Ovary (tissue), 9 donors: ENCODE results near the gene RTN4IP1. TPM values are rescaled to one million over a fixed set of nuclear protein-coding genes. Genes with fewer than 3 reads are reported as not detected.

Experiments used
- DNase-seq, 5 donors: peaks; one replicate each; pipeline ENCODE4 v3.0.0-alpha.2; 2019 to 2020
- H3K27ac ChIP-seq, 2 donors: fragments of 200-600 bp; one replicate each; pipeline versions ENCODE4 v1.5.1 to v1.8.0; 2019 to 2022
- H3K27me3 ChIP-seq: fragments of 200-600 bp; one replicate; pipeline ENCODE4 v1.8.0; 2022
- H3K36me3 ChIP-seq: fragments of 200-600 bp; sonication (generic); one replicate; pipeline ENCODE4 v1.5.1; 2019
- H3K4me1 ChIP-seq: one replicate; pipeline ENCODE4 v1.8.1; 2013; ENCODE audit warnings: mild to moderate bottlenecking, moderate library complexity; ENCODE audit not compliant: insufficient read depth
- H3K4me3 ChIP-seq: fragments of 200-600 bp; sonication (generic); one replicate; pipeline ENCODE4 v1.5.1; 2017
- H3K9me3 ChIP-seq, 2 donors: fragments of 200-600 bp in 1 of 2; sonication (generic) in 1 of 2; one replicate each; pipeline versions ENCODE4 v1.5.1 to v1.8.1; 2013 to 2019; ENCODE audit warnings: mild to moderate bottlenecking in 1 of 2, moderate library complexity in 1 of 2
- EP300 ChIP-seq: sonication (generic); formaldehyde crosslinking; IDR thresholded peaks from one replicate; pipeline ENCODE4 v1.6.1; 2017; ENCODE audit warnings: antibody characterized with exemption
- POLR2A ChIP-seq: fragments of 450-650 bp; IDR thresholded peaks from one replicate; pipeline ENCODE4 v1.6.1; 2017; ENCODE audit warnings: antibody characterized with exemption, mild to moderate bottlenecking, moderate library complexity
- WGBS, 3 donors: extraction: QIAGEN DNeasy Blood & Tissue Kit in 1 of 3; methylation state at CpG; one replicate each; pipeline versions ENCODE4 v1.1.5 to v1.1.7; 2013 to 2017; 5-methylcytosine and 5-hydroxymethylcytosine counted together
- intact Hi-C, 4 donors: fragments of 100-400 bp; cut with DNase I; formaldehyde crosslinking; loops; one replicate each; pipeline versions ENCODE4 v1.11.0 to v1.15.1; 2022 to 2023
- polyA plus RNA-seq, 2 donors: library from polyadenylated mRNA; stranded (reverse); fragments of 200-250 nt in 1 of 2; fragments of 350-450 nt in 1 of 2; fragmentation: Illumina TruSeq in 1 of 2; extraction: RNeasy Lipid Tissue Mini Kit (QIAGEN cat#74804) in 1 of 2; gene quantifications; one replicate each; pipeline ENCODE4 v1.2.3, GENCODE V29; 2013 to 2014
- total RNA-seq, 7 donors: library from RNA; depleted of rRNA in 2 of 7; stranded (reverse); fragments of >200 nt in 2 of 7; fragmentation: NEBNext Ultra II Directional in 3 of 7; extraction: Animal tissue kit (Norgen Biotek cat#: 25700) in 3 of 7; gene quantifications; one replicate each; pipeline versions ENCODE4 v1.1.0 to v1.2.4, GENCODE V29; 2016 to 2023
- TF ChIP-seq, protein P1 (sequence below), 3 donors: fragments of 450-650 bp in 2 of 3; fragments of 200-600 bp in 1 of 3; IDR thresholded peaks; one replicate each; pipeline versions ENCODE4 v1.5.1 to v1.8.0; 2016 to 2022; ENCODE audit warnings: antibody characterized with exemption in 3 of 3, mild to moderate bottlenecking in 1 of 3
- donor health status: DM: no; HTN: no; CAD: no; lungs with moderate emphysema.
- donor health status: DM: no; HTN: no; CAD: no.
- donor health status: Bipolar disorder and iron deficiency.
- donor health status: DM: yes; HTN: yes; CAD: no.
- donor health status: DM: no; HTN: no; CAD: no.
- donor health status: DM: yes; HTN: yes; CAD: no.

The RTN4IP1 gene
- total and polyA plus RNA-seq, 9 donors, result 2.0 to 5.2 (median 3.0) TPM

- no peaks in the 10 kb centered on the region for H3K9me3 ChIP-seq
- 96 to 99% (median 96%) methylated on average over 4 of the region's 4 CpGs for WGBS, 3 donors
- TF ChIP-seq, protein P1, sequence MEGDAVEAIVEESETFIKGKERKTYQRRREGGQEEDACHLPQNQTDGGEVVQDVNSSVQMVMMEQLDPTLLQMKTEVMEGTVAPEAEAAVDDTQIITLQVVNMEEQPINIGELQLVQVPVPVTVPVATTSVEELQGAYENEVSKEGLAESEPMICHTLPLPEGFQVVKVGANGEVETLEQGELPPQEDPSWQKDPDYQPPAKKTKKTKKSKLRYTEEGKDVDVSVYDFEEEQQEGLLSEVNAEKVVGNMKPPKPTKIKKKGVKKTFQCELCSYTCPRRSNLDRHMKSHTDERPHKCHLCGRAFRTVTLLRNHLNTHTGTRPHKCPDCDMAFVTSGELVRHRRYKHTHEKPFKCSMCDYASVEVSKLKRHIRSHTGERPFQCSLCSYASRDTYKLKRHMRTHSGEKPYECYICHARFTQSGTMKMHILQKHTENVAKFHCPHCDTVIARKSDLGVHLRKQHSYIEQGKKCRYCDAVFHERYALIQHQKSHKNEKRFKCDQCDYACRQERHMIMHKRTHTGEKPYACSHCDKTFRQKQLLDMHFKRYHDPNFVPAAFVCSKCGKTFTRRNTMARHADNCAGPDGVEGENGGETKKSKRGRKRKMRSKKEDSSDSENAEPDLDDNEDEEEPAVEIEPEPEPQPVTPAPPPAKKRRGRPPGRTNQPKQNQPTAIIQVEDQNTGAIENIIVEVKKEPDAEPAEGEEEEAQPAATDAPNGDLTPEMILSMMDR (IDR thresholded peaks at IDR 0.05), result no peak
- TF ChIP-seq EP300, result no peak
- no peak for TF ChIP-seq POLR2A
- no peak overlapping the region for H3K27ac ChIP-seq
- DNase-seq, result no peak
- H3K27me3 ChIP-seq, result no peaks in the 10 kb centered on the region
- no peak overlapping the region for H3K4me3 ChIP-seq
- no peaks in the 10 kb centered on the region for H3K4me1 ChIP-seq
- intact Hi-C loops, result no loop called here
- no peaks in the 10 kb centered on the region for H3K36me3 ChIP-seq
These were observed 70.9 kb downstream of the RTN4IP1 start for GRCh38 chr6:106558364-106558763.

DNA sequence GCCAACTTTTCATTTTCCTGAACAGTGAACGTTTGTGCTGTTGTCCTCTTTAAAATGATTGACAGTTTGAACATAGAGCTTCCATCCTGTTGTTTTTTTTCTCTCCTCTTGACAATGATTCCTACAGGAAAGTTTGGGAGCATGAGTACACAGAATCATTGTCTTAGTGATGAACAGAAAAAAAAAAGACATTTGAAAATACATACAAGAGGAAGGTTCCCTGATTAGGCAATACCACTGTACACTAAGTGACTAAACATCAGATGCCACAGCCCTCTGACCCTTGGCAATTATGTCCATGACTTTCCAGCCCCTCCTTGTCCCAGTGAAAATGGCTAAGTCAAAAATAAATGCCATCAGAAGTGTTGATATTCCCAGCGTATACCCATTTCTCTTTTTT, 71.5 kb downstream of the RTN4IP1 start:
- 40 to 63% (median 41%) methylated on average over 2 of the region's 2 CpGs for WGBS, 3 donors
- Histone ChIP-seq H3K9me3 (no peaks in the 10 kb centered on the region), H3K27me3 (no peaks in the 10 kb centered on the region), H3K4me3 (no peak overlapping the region), H3K4me1 (no peaks in the 10 kb centered on the region), H3K36me3 (no peaks in the 10 kb centered on the region), H3K27ac (no peak overlapping the region)
- DNase-seq, result no peak
- TF ChIP-seq, protein P1 (IDR thresholded peaks at IDR 0.05), result no peak
- TF ChIP-seq EP300, result no peak
- TF ChIP-seq POLR2A, result no peak
- intact Hi-C loops, result no loop called here

- no peaks in the 10 kb centered on the region for H3K9me3 ChIP-seq
- no peaks in the 10 kb centered on the region for H3K4me1 ChIP-seq
- H3K27ac ChIP-seq, result no peak overlapping the region
- TF ChIP-seq EP300 (no peak), POLR2A (no peak)
- TF ChIP-seq, protein P1 (IDR thresholded peaks at IDR 0.05), result no peak
- no peaks in the 10 kb centered on the region for H3K36me3 ChIP-seq
- no peak for DNase-seq
- H3K27me3 ChIP-seq, result no peaks in the 10 kb centered on the region
- WGBS, 3 donors, result 67 to 78% (median 71%) methylated on average over 3 of the region's 3 CpGs
- intact Hi-C loops, result no loop called here
- no peak overlapping the region for H3K4me3 ChIP-seq
These were observed 72.8 kb downstream of the RTN4IP1 start for GRCh38 chr6:106556368-106556960.

GRCh38 chr6:106555767-106556166, 73.5 kb downstream of the RTN4IP1 start:
- TF ChIP-seq, protein P1 (IDR thresholded peaks at IDR 0.05), result no peak
- TF ChIP-seq POLR2A, result no peak
- TF ChIP-seq EP300, result no peak
- no peaks in the 10 kb centered on the region for H3K4me1 ChIP-seq
- WGBS, 3 donors, result 75 to 80% (median 77%) methylated on average over 5 of the region's 5 CpGs
- H3K36me3 ChIP-seq, result no peaks in the 10 kb centered on the region
- H3K9me3 ChIP-seq, result no peaks in the 10 kb centered on the region
- no peak overlapping the region for H3K27ac ChIP-seq
- intact Hi-C loops, result no loop called here
- DNase-seq, result no peak
- no peaks in the 10 kb centered on the region for H3K27me3 ChIP-seq
- no peak overlapping the region for H3K4me3 ChIP-seq
